ENCODE results near the gene ALDH18A1. TPM values are rescaled to one million over a fixed set of nuclear protein-coding genes. Genes with fewer than 3 reads are reported as not detected.

The ALDH18A1 gene
- total RNA-seq, 1 experiment from 2014 or later: 87.6 TPM

DNA sequence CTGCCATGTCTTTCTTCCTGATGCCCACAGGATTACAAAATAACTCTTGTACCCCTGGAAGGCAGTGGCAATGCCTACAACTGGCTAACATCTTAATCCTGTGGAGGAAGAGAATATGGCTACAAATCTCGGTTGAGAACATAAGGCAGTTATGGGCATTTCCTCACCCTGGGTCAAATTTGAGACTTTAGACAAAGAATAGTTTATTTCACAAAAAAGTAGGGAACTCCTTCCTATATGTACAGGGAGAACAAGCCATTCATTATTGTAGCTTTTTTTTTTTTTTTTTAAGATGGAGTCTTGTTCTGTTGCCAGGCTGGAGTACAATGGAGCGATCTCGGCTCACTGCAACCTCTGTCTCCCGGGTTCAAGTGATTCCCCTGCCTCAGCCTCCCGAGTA is 2.6 kb downstream of the ALDH18A1 start:
- H3K9ac ChIP-seq (ENCODE audit: low read length): no peak overlapping the region
- no peak overlapping the region for H3K27ac ChIP-seq (ENCODE audit: low read depth, low read length)
- peaks cover 0 to 12% of the 10 kb centered on the region in 2 experiments; a peak in 2 of 4 replicates for H3K4me1 ChIP-seq (ENCODE audit: control insufficient read depth in 1 of 2, insufficient read depth in 2 of 2, low read length in 2 of 2)
- no peaks in the 10 kb centered on the region; a peak in 1 of 4 replicates for H3K9me3 ChIP-seq (ENCODE audit: control insufficient read depth in 1 of 2, insufficient read depth in 1 of 2, low read depth in 1 of 2, low read length in 2 of 2)
- H3K79me2 ChIP-seq (ENCODE audit: insufficient read depth, low read length): peaks cover 56% of the 10 kb centered on the region
- TF ChIP-seq TCF7L2 (IDR thresholded peaks at IDR 0.05; ENCODE audit: borderline replicate concordance, extremely low read depth, insufficient read depth, insufficient read length) (no peak), ELF1 (IDR thresholded peaks at IDR 0.05; ENCODE audit: borderline replicate concordance, low read depth) (no peak), JUND (IDR thresholded peaks at IDR 0.05) (no peak), ZNF274 (IDR thresholded peaks at IDR 0.05; ENCODE audit: low read depth, low read length) (no peak), EZH2 (IDR thresholded peaks at IDR 0.05) (no peak), EGR1 (IDR thresholded peaks at IDR 0.05; ENCODE audit: low read depth) (no peak), ZFX (IDR thresholded peaks at IDR 0.05) (no peak), CEBPB (IDR thresholded peaks at IDR 0.05; ENCODE audit: low read depth) (no peak), EZH2phosphoT487 (IDR thresholded peaks at IDR 0.05; ENCODE audit: borderline replicate concordance) (no peak), POLR2A (IDR thresholded peaks at IDR 0.05; ENCODE audit: borderline replicate concordance, extremely low read depth, insufficient read depth, insufficient read length) (no peak)
- TF ChIP-seq, protein P1, sequence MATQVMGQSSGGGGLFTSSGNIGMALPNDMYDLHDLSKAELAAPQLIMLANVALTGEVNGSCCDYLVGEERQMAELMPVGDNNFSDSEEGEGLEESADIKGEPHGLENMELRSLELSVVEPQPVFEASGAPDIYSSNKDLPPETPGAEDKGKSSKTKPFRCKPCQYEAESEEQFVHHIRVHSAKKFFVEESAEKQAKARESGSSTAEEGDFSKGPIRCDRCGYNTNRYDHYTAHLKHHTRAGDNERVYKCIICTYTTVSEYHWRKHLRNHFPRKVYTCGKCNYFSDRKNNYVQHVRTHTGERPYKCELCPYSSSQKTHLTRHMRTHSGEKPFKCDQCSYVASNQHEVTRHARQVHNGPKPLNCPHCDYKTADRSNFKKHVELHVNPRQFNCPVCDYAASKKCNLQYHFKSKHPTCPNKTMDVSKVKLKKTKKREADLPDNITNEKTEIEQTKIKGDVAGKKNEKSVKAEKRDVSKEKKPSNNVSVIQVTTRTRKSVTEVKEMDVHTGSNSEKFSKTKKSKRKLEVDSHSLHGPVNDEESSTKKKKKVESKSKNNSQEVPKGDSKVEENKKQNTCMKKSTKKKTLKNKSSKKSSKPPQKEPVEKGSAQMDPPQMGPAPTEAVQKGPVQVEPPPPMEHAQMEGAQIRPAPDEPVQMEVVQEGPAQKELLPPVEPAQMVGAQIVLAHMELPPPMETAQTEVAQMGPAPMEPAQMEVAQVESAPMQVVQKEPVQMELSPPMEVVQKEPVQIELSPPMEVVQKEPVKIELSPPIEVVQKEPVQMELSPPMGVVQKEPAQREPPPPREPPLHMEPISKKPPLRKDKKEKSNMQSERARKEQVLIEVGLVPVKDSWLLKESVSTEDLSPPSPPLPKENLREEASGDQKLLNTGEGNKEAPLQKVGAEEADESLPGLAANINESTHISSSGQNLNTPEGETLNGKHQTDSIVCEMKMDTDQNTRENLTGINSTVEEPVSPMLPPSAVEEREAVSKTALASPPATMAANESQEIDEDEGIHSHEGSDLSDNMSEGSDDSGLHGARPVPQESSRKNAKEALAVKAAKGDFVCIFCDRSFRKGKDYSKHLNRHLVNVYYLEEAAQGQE (IDR thresholded peaks at IDR 0.05; ENCODE audit: low read depth): no peak
- TF ChIP-seq, protein P2, sequence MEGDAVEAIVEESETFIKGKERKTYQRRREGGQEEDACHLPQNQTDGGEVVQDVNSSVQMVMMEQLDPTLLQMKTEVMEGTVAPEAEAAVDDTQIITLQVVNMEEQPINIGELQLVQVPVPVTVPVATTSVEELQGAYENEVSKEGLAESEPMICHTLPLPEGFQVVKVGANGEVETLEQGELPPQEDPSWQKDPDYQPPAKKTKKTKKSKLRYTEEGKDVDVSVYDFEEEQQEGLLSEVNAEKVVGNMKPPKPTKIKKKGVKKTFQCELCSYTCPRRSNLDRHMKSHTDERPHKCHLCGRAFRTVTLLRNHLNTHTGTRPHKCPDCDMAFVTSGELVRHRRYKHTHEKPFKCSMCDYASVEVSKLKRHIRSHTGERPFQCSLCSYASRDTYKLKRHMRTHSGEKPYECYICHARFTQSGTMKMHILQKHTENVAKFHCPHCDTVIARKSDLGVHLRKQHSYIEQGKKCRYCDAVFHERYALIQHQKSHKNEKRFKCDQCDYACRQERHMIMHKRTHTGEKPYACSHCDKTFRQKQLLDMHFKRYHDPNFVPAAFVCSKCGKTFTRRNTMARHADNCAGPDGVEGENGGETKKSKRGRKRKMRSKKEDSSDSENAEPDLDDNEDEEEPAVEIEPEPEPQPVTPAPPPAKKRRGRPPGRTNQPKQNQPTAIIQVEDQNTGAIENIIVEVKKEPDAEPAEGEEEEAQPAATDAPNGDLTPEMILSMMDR (IDR thresholded peaks at IDR 0.05 in 2 of 3, conservative IDR thresholded peaks at IDR 0.05 in 1 of 3; ENCODE audit: borderline replicate concordance in 1 of 3, insufficient read depth in 1 of 3, low read depth in 2 of 3, low read length in 2 of 3): no peak
- TF ChIP-seq, protein P3, sequence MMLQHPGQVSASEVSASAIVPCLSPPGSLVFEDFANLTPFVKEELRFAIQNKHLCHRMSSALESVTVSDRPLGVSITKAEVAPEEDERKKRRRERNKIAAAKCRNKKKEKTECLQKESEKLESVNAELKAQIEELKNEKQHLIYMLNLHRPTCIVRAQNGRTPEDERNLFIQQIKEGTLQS (IDR thresholded peaks at IDR 0.05): no peak
- TF ChIP-seq, protein P4, sequence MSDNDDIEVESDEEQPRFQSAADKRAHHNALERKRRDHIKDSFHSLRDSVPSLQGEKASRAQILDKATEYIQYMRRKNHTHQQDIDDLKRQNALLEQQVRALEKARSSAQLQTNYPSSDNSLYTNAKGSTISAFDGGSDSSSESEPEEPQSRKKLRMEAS (IDR thresholded peaks at IDR 0.05): no peak
- no peak overlapping the region for H2AFZ ChIP-seq (ENCODE audit: low read depth, low read length, poor library complexity, severe bottlenecking)
- H3K4me3 ChIP-seq (replicated peaks in 1 of 2; ENCODE audit: low read depth in 1 of 2, low read length in 2 of 2): no peak overlapping the region
- peaks cover 15 to 37% of the 10 kb centered on the region in 2 experiments for H3K36me3 ChIP-seq (ENCODE audit: control insufficient read depth in 1 of 2, insufficient read depth in 2 of 2, low read length in 2 of 2)
- ChIA-PET POLR2A (no interaction called here), CTCF (no interaction called here), RAD21 (ENCODE audit: low non-redundant PET in 1 of 2, low total read pairs in 2 of 2, uncharacterized antibody in 2 of 2, unreplicated experiment in 2 of 2) (no interaction called here)
- no TSS peak for BruUV-seq (replicated peaks)
- no peaks in the 10 kb centered on the region for H3K9me2 ChIP-seq (ENCODE audit: insufficient read depth)
- intact Hi-C loops (cut with micrococcal nuclease): no loop called here
- no peak for DNase-seq (ENCODE audit: low read depth, low spot score)
- H3K27me3 ChIP-seq (ENCODE audit: insufficient read depth, low read length): no peaks in the 10 kb centered on the region
- no peak overlapping the region for H3K4me2 ChIP-seq (ENCODE audit: low read length)
- peaks cover 1% of the 10 kb centered on the region; the same call in 1 of the 2 replicates for H4K20me1 ChIP-seq (ENCODE audit: insufficient read depth)
- no peak for ATAC-seq
